Gastrocnemius medialis (tissue), 4 donors: ENCODE results near the gene NEBL.

Experiments
- POLR2A ChIP-seq, 2 donors: fragments of 450-650 bp; IDR thresholded peaks; one replicate each; pipeline ENCODE4 v1.6.1; 2017; ENCODE audit warnings: antibody characterized with exemption in 2 of 2, mild to moderate bottlenecking in 2 of 2, moderate library complexity in 2 of 2
- TF ChIP-seq, protein P1 (sequence below), 5 experiments: fragments of 450-650 bp in 3 of 5; fragments of 200-600 bp in 2 of 5; sonication (generic) in 2 of 5; IDR thresholded peaks in 4 of 5; conservative IDR thresholded peaks in 1 of 5; 1 replicate in 4 of 5; 2 replicates in 1 of 5; pipeline ENCODE4 v1.5.1; 2016 to 2019; ENCODE audit warnings: antibody characterized with exemption in 5 of 5, mild to moderate bottlenecking in 3 of 5, moderate library complexity in 3 of 5

GRCh38 chr10:20887706-20888555, 9.2 kb downstream of the NEBL start:
- TF ChIP-seq POLR2A (IDR thresholded peaks at IDR 0.05), result no peak
- TF ChIP-seq, protein P1, sequence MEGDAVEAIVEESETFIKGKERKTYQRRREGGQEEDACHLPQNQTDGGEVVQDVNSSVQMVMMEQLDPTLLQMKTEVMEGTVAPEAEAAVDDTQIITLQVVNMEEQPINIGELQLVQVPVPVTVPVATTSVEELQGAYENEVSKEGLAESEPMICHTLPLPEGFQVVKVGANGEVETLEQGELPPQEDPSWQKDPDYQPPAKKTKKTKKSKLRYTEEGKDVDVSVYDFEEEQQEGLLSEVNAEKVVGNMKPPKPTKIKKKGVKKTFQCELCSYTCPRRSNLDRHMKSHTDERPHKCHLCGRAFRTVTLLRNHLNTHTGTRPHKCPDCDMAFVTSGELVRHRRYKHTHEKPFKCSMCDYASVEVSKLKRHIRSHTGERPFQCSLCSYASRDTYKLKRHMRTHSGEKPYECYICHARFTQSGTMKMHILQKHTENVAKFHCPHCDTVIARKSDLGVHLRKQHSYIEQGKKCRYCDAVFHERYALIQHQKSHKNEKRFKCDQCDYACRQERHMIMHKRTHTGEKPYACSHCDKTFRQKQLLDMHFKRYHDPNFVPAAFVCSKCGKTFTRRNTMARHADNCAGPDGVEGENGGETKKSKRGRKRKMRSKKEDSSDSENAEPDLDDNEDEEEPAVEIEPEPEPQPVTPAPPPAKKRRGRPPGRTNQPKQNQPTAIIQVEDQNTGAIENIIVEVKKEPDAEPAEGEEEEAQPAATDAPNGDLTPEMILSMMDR (IDR thresholded peaks at IDR 0.05 in 4 of 5, conservative IDR thresholded peaks at IDR 0.05 in 1 of 5), result no peak
